Nephron progenitor cell (in vitro differentiated cells): ENCODE results near the gene ZBTB20.

ENCODE experiments used
- DNase-seq: peaks from one replicate; pipeline ENCODE4 v3.0.0; 2021
- H3K27ac Mint-ChIP-seq: 2 replicates; pipeline ENCODE4 v1.8.0; 2021; ENCODE audit warnings: mild to moderate bottlenecking, moderate library complexity, mixed read lengths
- H3K27me3 Mint-ChIP-seq: 2 replicates; pipeline ENCODE4 v1.8.0; 2021; ENCODE audit warnings: mild to moderate bottlenecking, low read depth, mixed read lengths; ENCODE audit not compliant: poor library complexity
- H3K36me3 Mint-ChIP-seq: 2 replicates; pipeline ENCODE4 v1.8.0; 2021; ENCODE audit warnings: low read depth, mixed read lengths
- H3K4me1 Mint-ChIP-seq: 2 replicates; pipeline ENCODE4 v1.8.0; 2021; ENCODE audit warnings: mixed read lengths
- H3K4me3 Mint-ChIP-seq: 2 replicates; pipeline ENCODE4 v1.8.0; 2021; ENCODE audit warnings: mild to moderate bottlenecking, moderate library complexity, mixed read lengths
- H3K9me3 Mint-ChIP-seq: 2 replicates; pipeline ENCODE4 v1.8.0; 2021; ENCODE audit warnings: mild to moderate bottlenecking, moderate library complexity, mixed read lengths
- TF ChIP-seq, protein P1 (sequence below): fragments of 200-600 bp; sonication (generic); IDR thresholded peaks from 2 replicates; pipeline ENCODE4 v1.5.0; 2021; ENCODE audit warnings: antibody characterized with exemption

The ZBTB20 gene

DNA sequence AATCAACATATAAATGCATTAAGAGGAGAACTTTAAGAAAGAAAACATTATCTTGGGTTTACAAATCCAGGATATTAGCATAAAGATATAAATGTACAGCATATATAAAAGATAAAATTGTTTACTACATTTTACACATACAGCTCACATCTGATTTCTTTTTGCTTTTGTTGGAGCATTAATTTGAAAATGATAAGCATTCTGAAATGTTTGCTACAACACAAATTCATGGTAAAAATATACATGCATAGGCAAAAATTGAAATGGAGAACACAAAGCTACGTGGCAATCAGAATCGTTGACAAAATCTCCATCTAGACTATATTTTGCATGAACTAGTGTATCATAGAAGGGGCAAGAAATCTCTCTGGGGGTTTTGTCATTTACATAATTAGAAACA lies 694.2 kb downstream of the ZBTB20 start:
- Mint-ChIP-seq H3K9me3 (no peaks in the 10 kb centered on the region), H3K4me1 (peaks cover 9% of the 10 kb centered on the region), H3K27ac (no peak overlapping the region), H3K36me3 (no peaks in the 10 kb centered on the region), H3K4me3 (no peak overlapping the region), H3K27me3 (peaks cover 25% of the 10 kb centered on the region)
- DNase-seq: no peak
- TF ChIP-seq, protein P1, sequence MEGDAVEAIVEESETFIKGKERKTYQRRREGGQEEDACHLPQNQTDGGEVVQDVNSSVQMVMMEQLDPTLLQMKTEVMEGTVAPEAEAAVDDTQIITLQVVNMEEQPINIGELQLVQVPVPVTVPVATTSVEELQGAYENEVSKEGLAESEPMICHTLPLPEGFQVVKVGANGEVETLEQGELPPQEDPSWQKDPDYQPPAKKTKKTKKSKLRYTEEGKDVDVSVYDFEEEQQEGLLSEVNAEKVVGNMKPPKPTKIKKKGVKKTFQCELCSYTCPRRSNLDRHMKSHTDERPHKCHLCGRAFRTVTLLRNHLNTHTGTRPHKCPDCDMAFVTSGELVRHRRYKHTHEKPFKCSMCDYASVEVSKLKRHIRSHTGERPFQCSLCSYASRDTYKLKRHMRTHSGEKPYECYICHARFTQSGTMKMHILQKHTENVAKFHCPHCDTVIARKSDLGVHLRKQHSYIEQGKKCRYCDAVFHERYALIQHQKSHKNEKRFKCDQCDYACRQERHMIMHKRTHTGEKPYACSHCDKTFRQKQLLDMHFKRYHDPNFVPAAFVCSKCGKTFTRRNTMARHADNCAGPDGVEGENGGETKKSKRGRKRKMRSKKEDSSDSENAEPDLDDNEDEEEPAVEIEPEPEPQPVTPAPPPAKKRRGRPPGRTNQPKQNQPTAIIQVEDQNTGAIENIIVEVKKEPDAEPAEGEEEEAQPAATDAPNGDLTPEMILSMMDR: no peak

DNA sequence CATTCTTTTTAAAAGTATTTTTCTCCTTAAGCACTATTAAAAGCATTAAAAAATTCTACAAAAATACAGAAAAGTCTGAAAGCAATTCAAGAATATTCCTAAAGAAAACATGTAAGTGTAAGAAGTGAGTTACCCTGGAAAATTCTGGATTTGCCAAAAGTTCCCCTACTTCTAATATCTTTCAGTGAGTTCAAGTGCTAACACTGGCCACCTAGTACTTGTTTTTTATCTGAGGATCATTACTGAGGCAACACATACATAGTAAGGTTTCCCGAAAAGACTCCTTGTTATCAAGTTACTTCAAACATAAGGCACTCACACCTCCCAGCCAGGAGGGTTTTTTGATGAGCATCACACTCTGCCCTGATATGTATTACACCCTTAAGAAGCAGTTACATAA lies 694.8 kb downstream of the ZBTB20 start:
- peaks cover 9% of the 10 kb centered on the region for H3K4me1 Mint-ChIP-seq
- H3K36me3 Mint-ChIP-seq: no peaks in the 10 kb centered on the region
- H3K4me3 Mint-ChIP-seq: no peak overlapping the region
- H3K27me3 Mint-ChIP-seq: peaks cover 25% of the 10 kb centered on the region
- H3K9me3 Mint-ChIP-seq: no peaks in the 10 kb centered on the region
- TF ChIP-seq, protein P1: no peak
- no peak for DNase-seq
- no peak overlapping the region for H3K27ac Mint-ChIP-seq

DNA sequence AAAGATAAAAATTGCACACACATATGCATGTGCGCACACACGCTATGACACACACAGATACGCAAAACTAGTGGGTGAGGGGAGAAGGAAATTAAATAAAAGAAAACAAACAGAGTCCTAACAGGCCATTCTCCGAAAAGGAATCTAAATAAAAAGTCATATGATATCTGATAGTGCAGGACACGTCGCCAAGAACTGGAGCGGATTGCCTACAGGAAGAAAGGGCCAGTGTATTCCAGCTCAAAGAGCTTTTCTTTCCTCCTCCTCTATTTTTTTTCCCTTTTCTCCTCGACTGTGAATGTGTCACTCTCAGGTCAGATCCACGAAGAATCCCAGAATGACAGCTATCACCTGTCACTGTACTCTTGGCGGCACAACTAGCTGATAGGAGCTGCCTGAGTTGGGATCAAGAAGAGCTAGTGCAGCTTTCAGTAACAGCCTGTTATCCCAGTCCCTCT lies 695.5 kb downstream of the ZBTB20 start:
- Mint-ChIP-seq H3K4me3 (no peak overlapping the region), H3K4me1 (peaks cover 9% of the 10 kb centered on the region), H3K36me3 (no peaks in the 10 kb centered on the region), H3K27ac (no peak overlapping the region), H3K27me3 (peaks cover 25% of the 10 kb centered on the region), H3K9me3 (no peaks in the 10 kb centered on the region)
- TF ChIP-seq, protein P1: no peak
- DNase-seq: no peak

GRCh38 chr3:114451051-114451451 lies 696.0 kb downstream of the ZBTB20 start:
- TF ChIP-seq, protein P1: no peak
- peaks cover 9% of the 10 kb centered on the region for H3K4me1 Mint-ChIP-seq
- H3K27ac Mint-ChIP-seq: no peak overlapping the region
- no peak for DNase-seq
- no peaks in the 10 kb centered on the region for H3K36me3 Mint-ChIP-seq
- no peak overlapping the region for H3K4me3 Mint-ChIP-seq
- no peaks in the 10 kb centered on the region for H3K9me3 Mint-ChIP-seq
- peaks cover 25% of the 10 kb centered on the region for H3K27me3 Mint-ChIP-seq

- Mint-ChIP-seq H3K9me3 (no peaks in the 10 kb centered on the region), H3K27me3 (peaks cover 25% of the 10 kb centered on the region), H3K4me3 (no peak overlapping the region), H3K36me3 (no peaks in the 10 kb centered on the region), H3K27ac (no peak overlapping the region), H3K4me1 (peaks cover 9% of the 10 kb centered on the region)
- TF ChIP-seq, protein P1: no peak
- no peak for DNase-seq
These were observed 697.0 kb downstream of the ZBTB20 start for GRCh38 chr3:114450008-114450596.

DNA sequence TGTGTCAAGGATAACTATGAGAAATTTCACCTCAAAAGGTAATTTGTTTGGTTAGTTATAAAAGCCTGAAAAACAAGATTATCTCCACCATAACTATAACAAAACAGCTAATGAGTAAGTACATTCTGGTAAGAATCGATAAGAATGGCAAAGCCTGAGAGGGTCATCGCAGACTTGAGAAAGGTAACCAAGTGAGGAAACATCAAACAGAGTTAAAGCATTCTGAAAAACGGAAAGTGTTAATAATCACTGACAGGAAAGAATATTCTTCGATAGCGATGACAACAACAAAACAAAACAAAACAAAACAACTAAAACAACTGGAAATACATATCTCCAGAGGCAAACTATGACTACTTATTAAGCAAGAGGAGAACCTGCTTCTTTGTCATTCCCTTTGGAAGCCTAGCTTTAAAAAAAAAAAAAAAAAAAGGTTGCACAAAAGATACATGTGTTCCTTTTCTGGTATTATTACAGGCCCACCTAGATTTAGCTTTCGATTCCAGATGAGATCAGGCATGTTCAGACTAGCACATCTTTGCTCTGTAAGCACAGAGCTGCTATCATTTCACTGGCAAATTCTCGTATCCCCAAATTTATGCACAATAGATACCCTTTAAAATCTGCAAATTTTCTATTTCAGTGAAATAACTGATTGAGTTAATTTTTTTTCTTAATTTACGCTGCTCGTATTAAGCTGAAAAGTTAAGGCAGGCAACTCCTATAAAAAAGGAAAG lies 697.6 kb downstream of the ZBTB20 start:
- no peak for DNase-seq
- H3K4me3 Mint-ChIP-seq: no peak overlapping the region
- H3K36me3 Mint-ChIP-seq: no peaks in the 10 kb centered on the region
- no peaks in the 10 kb centered on the region for H3K9me3 Mint-ChIP-seq
- TF ChIP-seq, protein P1: no peak
- no peak overlapping the region for H3K27ac Mint-ChIP-seq
- H3K4me1 Mint-ChIP-seq: peaks cover 9% of the 10 kb centered on the region
- peaks cover 25% of the 10 kb centered on the region for H3K27me3 Mint-ChIP-seq
